Measurements from ENCODE around the gene WDR81. TPM values are rescaled to one million over a fixed set of nuclear protein-coding genes. Genes with fewer than 3 reads are reported as not detected.

The WDR81 gene
- total and polyA plus RNA-seq, 2 donors (not counting 1 experiment from before 2014, with no cell fraction given), result 52.7 to 102 TPM

- Mint-ChIP-seq H3K27ac (no peak overlapping the region), H3K4me1 (peaks cover 30% of the 10 kb centered on the region), H3K27me3 (no peaks in the 10 kb centered on the region), H3K4me3 (no peak overlapping the region), H3K9me3 (ENCODE audit: insufficient read depth) (no peaks in the 10 kb centered on the region)
- H4K20me1 ChIP-seq (ENCODE audit: control insufficient read depth, insufficient read depth, low read length, poor library complexity, severe bottlenecking), result peaks cover 28% of the 10 kb centered on the region
- no peak overlapping the region for H3K4me3 ChIP-seq (ENCODE audit: control extremely low read depth in 1 of 5, extremely low read depth in 1 of 5, insufficient read depth in 1 of 5, low read depth in 2 of 5, low read length in 4 of 5)
- H3K27ac ChIP-seq (ENCODE audit: low read length in 2 of 2), result no peak overlapping the region
- ChIA-PET CTCF (interaction anchor here (1.2 kb wide), 1 partner anchor 14 kb away, joined by 3 read pairs; no protein-coding TSS in a partner anchor), POLR2A (no interaction called here)
- ATAC-seq (ENCODE audit: low read depth) (no peak), DNase-seq (no peak)
- H3K36me3 ChIP-seq (replicated peaks in 1 of 2; ENCODE audit: control extremely low read depth in 1 of 2, control insufficient read depth in 1 of 2, extremely low read depth in 1 of 2, insufficient read depth in 2 of 2, low read length in 1 of 2), result peaks cover 0 to 48% of the 10 kb centered on the region in 2 experiments
- TF ChIP-seq CTCF (IDR thresholded peaks at IDR 0.05) (no peak), EZH2 (IDR thresholded peaks at IDR 0.05; ENCODE audit: borderline replicate concordance, insufficient read depth, low read depth, low read length, poor library complexity, severe bottlenecking) (no peak)
- H3K4me1 ChIP-seq (ENCODE audit: control insufficient read depth in 2 of 2, insufficient read depth in 2 of 2, low read length in 2 of 2), result peaks cover 14 to 28% of the 10 kb centered on the region in 2 donors
- 98% methylated on average over 8 of the region's 10 CpGs for WGBS (ENCODE audit: insufficient coverage)
- no peaks in the 10 kb centered on the region for H3K79me2 ChIP-seq (ENCODE audit: control insufficient read depth, insufficient read depth, low read length)
- H3K9me3 ChIP-seq (ENCODE audit: control extremely low read depth in 1 of 3, control insufficient read depth in 2 of 3, insufficient read depth in 1 of 3, low read length in 2 of 3), result peaks cover 0 to 2% (median 0%) of the 10 kb centered on the region in 3 donors
- H3K4me2 ChIP-seq (replicated peaks; ENCODE audit: low read depth, low read length, poor library complexity, severe bottlenecking), result no peak overlapping the region
- H3K9ac ChIP-seq (ENCODE audit: low read length), result no peak overlapping the region
- no peaks in the 10 kb centered on the region for H3K27me3 ChIP-seq (replicated peaks in 1 of 4; ENCODE audit: control extremely low read depth in 1 of 4, control insufficient read depth in 3 of 4, insufficient read depth in 4 of 4, low read length in 3 of 4)
- intact Hi-C loops (cut with micrococcal nuclease), result no loop called here
- H2AFZ ChIP-seq (ENCODE audit: insufficient read depth, low read depth, low read length, poor library complexity, severe bottlenecking), result no peak overlapping the region
These were observed 10.9 kb downstream of the WDR81 start for GRCh38 chr17:1735418-1735817.

DNA sequence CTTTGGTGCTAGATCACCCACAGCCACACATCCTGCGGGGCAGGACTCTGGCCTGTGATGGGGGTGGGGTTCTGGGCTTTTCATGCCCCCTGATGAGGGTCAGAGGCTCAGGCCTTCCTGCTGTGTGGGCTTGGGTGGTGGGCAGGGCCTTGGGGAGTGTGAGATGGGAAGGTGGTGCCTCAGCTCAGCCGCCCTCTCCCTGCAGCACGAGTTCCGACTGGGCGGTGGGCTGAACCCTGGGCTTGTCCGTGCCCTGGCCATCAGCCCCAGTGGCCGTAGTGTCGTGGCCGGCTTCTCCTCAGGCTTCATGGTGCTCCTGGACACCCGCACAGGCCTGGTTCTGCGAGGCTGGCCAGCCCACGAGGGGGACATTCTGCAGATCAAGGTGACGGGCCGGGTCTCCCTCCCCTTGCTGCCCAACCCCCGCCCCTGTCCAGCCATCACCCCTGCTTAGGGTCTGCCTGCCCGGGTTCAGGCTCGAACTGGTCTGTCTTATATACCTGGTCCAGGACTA lies 11.4 kb downstream of the WDR81 start:
- peaks cover 14 to 28% of the 10 kb centered on the region in 2 donors for H3K4me1 ChIP-seq (ENCODE audit: control insufficient read depth in 2 of 2, insufficient read depth in 2 of 2, low read length in 2 of 2)
- CTCF ChIA-PET, result interaction anchor here (1.2 to 1.5 kb wide), 2 partner anchors 14 to 48 kb away, joined by 3 to 5 read pairs; no protein-coding TSS in a partner anchor
- no peaks in the 10 kb centered on the region for H3K79me2 ChIP-seq (ENCODE audit: control insufficient read depth, insufficient read depth, low read length)
- H2AFZ ChIP-seq (ENCODE audit: insufficient read depth, low read depth, low read length, poor library complexity, severe bottlenecking), result no peak overlapping the region
- no peaks in the 10 kb centered on the region for H3K27me3 ChIP-seq (replicated peaks in 1 of 4; ENCODE audit: control extremely low read depth in 1 of 4, control insufficient read depth in 3 of 4, insufficient read depth in 4 of 4, low read length in 3 of 4)
- intact Hi-C loops (cut with micrococcal nuclease), result no loop called here
- peaks cover 25% of the 10 kb centered on the region for H4K20me1 ChIP-seq (ENCODE audit: control insufficient read depth, insufficient read depth, low read length, poor library complexity, severe bottlenecking)
- Mint-ChIP-seq H3K4me3 (no peak overlapping the region), H3K4me1 (peaks cover 30% of the 10 kb centered on the region), H3K27me3 (no peaks in the 10 kb centered on the region), H3K9me3 (ENCODE audit: insufficient read depth) (no peaks in the 10 kb centered on the region), H3K27ac (no peak overlapping the region)
- DNase-seq, result no peak
- ATAC-seq (ENCODE audit: low read depth), result no peak
- H3K9me3 ChIP-seq (ENCODE audit: control extremely low read depth in 1 of 3, control insufficient read depth in 2 of 3, insufficient read depth in 1 of 3, low read length in 2 of 3), result peaks cover 0 to 2% (median 0%) of the 10 kb centered on the region in 3 donors
- no peak overlapping the region for H3K4me2 ChIP-seq (replicated peaks; ENCODE audit: low read depth, low read length, poor library complexity, severe bottlenecking)
- H3K36me3 ChIP-seq (replicated peaks in 1 of 2; ENCODE audit: control extremely low read depth in 1 of 2, control insufficient read depth in 1 of 2, extremely low read depth in 1 of 2, insufficient read depth in 2 of 2, low read length in 1 of 2), result peaks cover 0 to 43% of the 10 kb centered on the region in 2 experiments
- POLR2A ChIA-PET, result interaction anchor here (1.6 kb wide), 1 partner anchor 10 kb away, joined by 5 read pairs; no protein-coding TSS in a partner anchor
- no peak overlapping the region for H3K27ac ChIP-seq (ENCODE audit: low read length in 2 of 2)
- H3K4me3 ChIP-seq (ENCODE audit: control extremely low read depth in 1 of 5, extremely low read depth in 1 of 5, insufficient read depth in 1 of 5, low read depth in 2 of 5, low read length in 4 of 5), result no peak overlapping the region
- 96% methylated on average over 16 of the region's 17 CpGs for WGBS (ENCODE audit: insufficient coverage)
- no peak overlapping the region for H3K9ac ChIP-seq (ENCODE audit: low read length)
- TF ChIP-seq CTCF (IDR thresholded peaks at IDR 0.05) (no peak), EZH2 (IDR thresholded peaks at IDR 0.05; ENCODE audit: borderline replicate concordance, insufficient read depth, low read depth, low read length, poor library complexity, severe bottlenecking) (no peak)
